ENCODE results near the gene ACTC1.

GRCh38 chr15:34813446-34814190, 18.3 kb upstream of the ACTC1 start:
- TF ChIP-seq, protein P1, sequence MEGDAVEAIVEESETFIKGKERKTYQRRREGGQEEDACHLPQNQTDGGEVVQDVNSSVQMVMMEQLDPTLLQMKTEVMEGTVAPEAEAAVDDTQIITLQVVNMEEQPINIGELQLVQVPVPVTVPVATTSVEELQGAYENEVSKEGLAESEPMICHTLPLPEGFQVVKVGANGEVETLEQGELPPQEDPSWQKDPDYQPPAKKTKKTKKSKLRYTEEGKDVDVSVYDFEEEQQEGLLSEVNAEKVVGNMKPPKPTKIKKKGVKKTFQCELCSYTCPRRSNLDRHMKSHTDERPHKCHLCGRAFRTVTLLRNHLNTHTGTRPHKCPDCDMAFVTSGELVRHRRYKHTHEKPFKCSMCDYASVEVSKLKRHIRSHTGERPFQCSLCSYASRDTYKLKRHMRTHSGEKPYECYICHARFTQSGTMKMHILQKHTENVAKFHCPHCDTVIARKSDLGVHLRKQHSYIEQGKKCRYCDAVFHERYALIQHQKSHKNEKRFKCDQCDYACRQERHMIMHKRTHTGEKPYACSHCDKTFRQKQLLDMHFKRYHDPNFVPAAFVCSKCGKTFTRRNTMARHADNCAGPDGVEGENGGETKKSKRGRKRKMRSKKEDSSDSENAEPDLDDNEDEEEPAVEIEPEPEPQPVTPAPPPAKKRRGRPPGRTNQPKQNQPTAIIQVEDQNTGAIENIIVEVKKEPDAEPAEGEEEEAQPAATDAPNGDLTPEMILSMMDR (IDR thresholded peaks at IDR 0.05; ENCODE audit: low read depth, low read length, poor library complexity, severe bottlenecking), result no peak
- TF ChIP-seq EZH2phosphoT487 (IDR thresholded peaks at IDR 0.05; ENCODE audit: borderline replicate concordance, low read length), result no peak

Data from DOHH2 (cell line).